ENCODE measurements around the gene TMEM232.

- TF ChIP-seq CTCF (IDR thresholded peaks at IDR 0.05) (no peak), POLR2A (IDR thresholded peaks at IDR 0.05) (no peak)
Measured at GRCh38 chr5:110735556-110735955, 9.1 kb upstream of the TMEM232 start.

Data from thyroid gland (tissue), 4 donors.